HCT116 (cell line): ENCODE results near the gene HIVEP3. TPM values are rescaled to one million over a fixed set of nuclear protein-coding genes. Genes with fewer than 3 reads are reported as not detected.

Experiments used
- ATAC-seq: fragments of 200-7000 bp; cut with Tn5 transposase; 2 replicates; pipeline ENCODE4 v1.9.1; 2020; ENCODE audit warnings: mild to moderate bottlenecking, moderate library complexity
- BruUV-seq: library from RNA; stranded (reverse); fragments of 400-500 nt; replicated peaks from 2 replicates; lab custom pipeline; 2021; lab: Mats Ljungman, UMichigan
- CTCF ChIA-PET: fragments of 300-600 bp; sonication (Branson Sonifier 250); formaldehyde crosslinking; loops from one replicate; lab custom pipeline; 2021; ENCODE audit warnings: antibody characterized with exemption; lab: Charles Lee
- POLR2A ChIA-PET: fragments of 300-600, 350-600 bp; sonication (Branson Sonifier 250); formaldehyde crosslinking; loops from one replicate; lab custom pipeline; 2021; ENCODE audit warnings: antibody characterized with exemption; lab: Charles Lee
- RAD21 ChIA-PET, 2 experiments: fragments of 300-600 bp; sonication (Branson Sonifier 250); formaldehyde crosslinking; loops; one replicate each; lab custom pipeline; 2023; ENCODE audit warnings: low total read pairs in 2 of 2; ENCODE audit not compliant: uncharacterized antibody in 2 of 2, unreplicated experiment in 2 of 2, low non-redundant PET in 1 of 2; lab: Charles Lee
- DNase-seq: peaks from one replicate; pipeline ENCODE4 v3.0.0-alpha.2; 2010; ENCODE audit warnings: low read depth, low spot score
- H2AFZ ChIP-seq: fragments of 200-600 bp; shearing (Covaris generic), sonication (generic); 2 replicates; pipeline ENCODE4 v1.6.1; 2017; ENCODE audit warnings: low read depth, mixed run types, mixed read lengths, antibody characterized with exemption, low read length; ENCODE audit not compliant: poor library complexity, severe bottlenecking
- H3K27ac ChIP-seq: 2 replicates; pipeline ENCODE4 v1.5.1; 2012; ENCODE audit warnings: low read depth, low read length
- H3K27me3 ChIP-seq: fragments of 200-600 bp; sonication (generic); 2 replicates; pipeline ENCODE4 v1.6.1; 2016; ENCODE audit warnings: mixed run types, low read length, mixed read lengths; ENCODE audit not compliant: insufficient read depth
- H3K36me3 ChIP-seq, 2 experiments: fragments of 200-500 bp in 1 of 2; fragments of 200-600 bp in 1 of 2; sonication (Bioruptor generic) in 1 of 2; sonication (generic) in 1 of 2; 2 replicates each; pipeline versions ENCODE4 v1.5.1 to v1.6.1; 2014 to 2016; ENCODE audit warnings: low read length in 2 of 2, inconsistent platforms in 1 of 2, mixed read lengths in 1 of 2, mixed run types in 1 of 2; ENCODE audit not compliant: insufficient read depth in 2 of 2, control insufficient read depth in 1 of 2
- H3K4me1 ChIP-seq, 2 experiments: fragments of 200-600 bp in 1 of 2; sonication (generic) in 1 of 2; 2 replicates each; pipeline versions ENCODE4 v1.5.1 to v1.6.1; 2012 to 2017; ENCODE audit warnings: low read length in 2 of 2, inconsistent platforms in 1 of 2, mild to moderate bottlenecking in 1 of 2, mixed read lengths in 1 of 2, mixed run types in 1 of 2, moderate library complexity in 1 of 2; ENCODE audit not compliant: insufficient read depth in 2 of 2, control insufficient read depth in 1 of 2
- H3K4me2 ChIP-seq: fragments of 200-600 bp; sonication (generic); 2 replicates; pipeline ENCODE4 v1.6.1; 2017; ENCODE audit warnings: mixed run types, low read length, mixed read lengths
- H3K4me3 ChIP-seq, 2 experiments: fragments of 200-600 bp in 1 of 2; sonication (generic) in 1 of 2; replicated peaks in 1 of 2; 2 replicates each; pipeline ENCODE4 v1.5.1; 2011 to 2016; ENCODE audit warnings: low read length in 2 of 2, control low read depth in 1 of 2, low read depth in 1 of 2, mild to moderate bottlenecking in 1 of 2, mixed read lengths in 1 of 2, mixed run types in 1 of 2
- H3K79me2 ChIP-seq: fragments of 200-600 bp; sonication (generic); 2 replicates; pipeline ENCODE4 v1.6.1; 2017; ENCODE audit warnings: mild to moderate bottlenecking, mixed run types, low read length, moderate library complexity, mixed read lengths; ENCODE audit not compliant: insufficient read depth
- H3K9ac ChIP-seq: fragments of 200-600 bp; sonication (generic); 2 replicates; pipeline ENCODE4 v1.6.1; 2016; ENCODE audit warnings: low read length, mixed read lengths
- H3K9me2 ChIP-seq: fragments of 200-600 bp; sonication (generic), shearing (Covaris generic); 2 replicates; pipeline ENCODE4 v1.6.1; 2017; ENCODE audit warnings: mixed run types, mild to moderate bottlenecking, moderate library complexity; ENCODE audit not compliant: insufficient read depth
- H3K9me3 ChIP-seq, 2 experiments: fragments of 200-500 bp in 1 of 2; fragments of 200-600 bp in 1 of 2; sonication (Bioruptor generic) in 1 of 2; sonication (generic) in 1 of 2; 2 replicates each; pipeline ENCODE4 v1.6.1; 2014 to 2017; ENCODE audit warnings: low read length in 2 of 2, mixed read lengths in 2 of 2, inconsistent platforms in 1 of 2, low read depth in 1 of 2, mild to moderate bottlenecking in 1 of 2, mixed run types in 1 of 2, moderate library complexity in 1 of 2; ENCODE audit not compliant: control insufficient read depth in 1 of 2, insufficient read depth in 1 of 2
- H4K20me1 ChIP-seq: fragments of 200-600 bp; sonication (generic), shearing (Covaris generic); 2 replicates; pipeline ENCODE4 v1.6.1; 2017; ENCODE audit warnings: mixed run types, mild to moderate bottlenecking, moderate library complexity; ENCODE audit not compliant: insufficient read depth
- CEBPB ChIP-seq: IDR thresholded peaks from 2 replicates; pipeline ENCODE4 v1.6.1; 2012; ENCODE audit warnings: low read depth
- EZH2phosphoT487 ChIP-seq: fragments of 200-600 bp; IDR thresholded peaks from 2 replicates; pipeline ENCODE4 v1.6.1; 2018; ENCODE audit warnings: antibody characterized with exemption, borderline replicate concordance
- FOSL1 ChIP-seq: IDR thresholded peaks from 2 replicates; pipeline ENCODE4 v1.6.1; 2012; ENCODE audit warnings: low read depth
- POLR2A ChIP-seq: IDR thresholded peaks from 2 replicates; pipeline ENCODE4 v1.7.0; 2011; ENCODE audit warnings: borderline replicate concordance; ENCODE audit not compliant: insufficient read depth, insufficient read length; ENCODE audit errors: extremely low read depth
- SP1 ChIP-seq: IDR thresholded peaks from 2 replicates; pipeline ENCODE4 v1.6.1; 2012; ENCODE audit warnings: low read depth
- TCF7L2 ChIP-seq: IDR thresholded peaks from 2 replicates; pipeline ENCODE4 v1.7.0; 2011; ENCODE audit warnings: borderline replicate concordance, inconsistent platforms; ENCODE audit not compliant: insufficient read depth, insufficient read length; ENCODE audit errors: extremely low read depth
- ZFX ChIP-seq: fragments of 450-650 bp; IDR thresholded peaks from 2 replicates; pipeline ENCODE4 v1.6.1; 2017
- ZNF274 ChIP-seq: fragments of 200-500 bp; sonication (Bioruptor generic); IDR thresholded peaks from 2 replicates; pipeline ENCODE4 v1.6.1; 2014; ENCODE audit warnings: mild to moderate bottlenecking, low read depth, low read length, inconsistent platforms
- intact Hi-C: fragments of 100-400 bp; cut with micrococcal nuclease; formaldehyde crosslinking; loops from 2 replicates; pipeline ENCODE4 v1.10.0; 2022
- total RNA-seq: library from RNA; stranded (reverse); gene quantifications from one replicate; pipeline ENCODE4 v1.2.1, GENCODE V29; 2021; ENCODE audit not compliant: unreplicated experiment
- TF ChIP-seq, protein P1 (sequence below): IDR thresholded peaks from 2 replicates; pipeline ENCODE4 v1.6.1; 2012; ENCODE audit warnings: low read depth

The HIVEP3 gene
- total RNA-seq, 1 experiment from 2014 or later = 7.1 TPM

DNA sequence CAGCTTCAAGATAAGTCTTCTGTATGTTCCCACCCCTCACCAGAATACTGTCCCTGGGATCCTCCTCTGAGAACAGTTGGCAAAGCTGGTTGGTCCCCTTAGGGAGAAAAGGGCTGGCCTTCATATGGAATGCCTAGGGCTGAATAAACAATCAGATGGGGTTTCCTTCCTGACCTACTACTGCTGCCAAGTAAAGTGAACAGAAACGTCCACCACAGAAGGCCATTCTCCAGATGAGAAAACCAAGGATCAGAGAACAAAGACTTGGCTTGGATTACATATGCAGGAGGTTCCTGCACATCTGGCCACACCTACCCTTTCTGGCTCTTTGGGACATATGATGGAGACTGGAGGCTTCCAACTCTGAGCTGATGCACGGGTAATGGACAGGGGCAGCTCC is 194.5 kb downstream of the HIVEP3 start (continued):
- TF ChIP-seq, protein P1, sequence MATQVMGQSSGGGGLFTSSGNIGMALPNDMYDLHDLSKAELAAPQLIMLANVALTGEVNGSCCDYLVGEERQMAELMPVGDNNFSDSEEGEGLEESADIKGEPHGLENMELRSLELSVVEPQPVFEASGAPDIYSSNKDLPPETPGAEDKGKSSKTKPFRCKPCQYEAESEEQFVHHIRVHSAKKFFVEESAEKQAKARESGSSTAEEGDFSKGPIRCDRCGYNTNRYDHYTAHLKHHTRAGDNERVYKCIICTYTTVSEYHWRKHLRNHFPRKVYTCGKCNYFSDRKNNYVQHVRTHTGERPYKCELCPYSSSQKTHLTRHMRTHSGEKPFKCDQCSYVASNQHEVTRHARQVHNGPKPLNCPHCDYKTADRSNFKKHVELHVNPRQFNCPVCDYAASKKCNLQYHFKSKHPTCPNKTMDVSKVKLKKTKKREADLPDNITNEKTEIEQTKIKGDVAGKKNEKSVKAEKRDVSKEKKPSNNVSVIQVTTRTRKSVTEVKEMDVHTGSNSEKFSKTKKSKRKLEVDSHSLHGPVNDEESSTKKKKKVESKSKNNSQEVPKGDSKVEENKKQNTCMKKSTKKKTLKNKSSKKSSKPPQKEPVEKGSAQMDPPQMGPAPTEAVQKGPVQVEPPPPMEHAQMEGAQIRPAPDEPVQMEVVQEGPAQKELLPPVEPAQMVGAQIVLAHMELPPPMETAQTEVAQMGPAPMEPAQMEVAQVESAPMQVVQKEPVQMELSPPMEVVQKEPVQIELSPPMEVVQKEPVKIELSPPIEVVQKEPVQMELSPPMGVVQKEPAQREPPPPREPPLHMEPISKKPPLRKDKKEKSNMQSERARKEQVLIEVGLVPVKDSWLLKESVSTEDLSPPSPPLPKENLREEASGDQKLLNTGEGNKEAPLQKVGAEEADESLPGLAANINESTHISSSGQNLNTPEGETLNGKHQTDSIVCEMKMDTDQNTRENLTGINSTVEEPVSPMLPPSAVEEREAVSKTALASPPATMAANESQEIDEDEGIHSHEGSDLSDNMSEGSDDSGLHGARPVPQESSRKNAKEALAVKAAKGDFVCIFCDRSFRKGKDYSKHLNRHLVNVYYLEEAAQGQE = no peak
- no peak for TF ChIP-seq TCF7L2
- TF ChIP-seq EZH2phosphoT487 = no peak
- TF ChIP-seq POLR2A = no peak

DNA sequence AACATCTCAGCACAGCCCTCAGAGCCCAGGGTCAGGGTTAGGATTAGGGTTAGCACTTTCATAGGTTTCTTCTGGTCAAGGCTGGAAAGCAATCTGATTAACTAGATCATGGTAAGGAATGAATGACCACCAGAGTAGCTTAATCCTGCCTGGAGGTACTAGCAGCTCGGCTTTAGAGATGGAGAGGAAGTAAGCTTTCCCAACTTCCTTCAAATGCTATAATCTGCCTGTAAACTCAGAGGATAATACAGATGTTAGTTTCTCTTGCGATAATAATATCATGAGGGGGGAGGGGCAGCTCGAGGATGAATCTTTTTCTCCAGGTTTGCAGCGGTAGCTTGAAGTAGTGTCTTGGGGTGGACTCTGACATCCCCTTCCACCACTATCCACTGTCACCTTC is 194.9 kb downstream of the HIVEP3 start:
- no peaks in the 10 kb centered on the region for H3K9me3 ChIP-seq
- no peak overlapping the region for H3K27ac ChIP-seq
- ATAC-seq = no peak
- no peaks in the 10 kb centered on the region for H3K4me1 ChIP-seq
- intact Hi-C loops = no loop called here
- H3K9ac ChIP-seq = no peak overlapping the region
- no peak for TF ChIP-seq SP1
- no peak for TF ChIP-seq CEBPB
- no peak for TF ChIP-seq EZH2phosphoT487
- no peak for TF ChIP-seq ZNF274
- TF ChIP-seq FOSL1 = no peak
- no peak for TF ChIP-seq ZFX
- TF ChIP-seq, protein P1 = no peak
- H3K4me2 ChIP-seq = no peak overlapping the region
- no peaks in the 10 kb centered on the region for H3K36me3 ChIP-seq
- ChIA-PET POLR2A (no interaction called here), RAD21 (no interaction called here), CTCF (no interaction called here)
- DNase-seq = no peak
- BruUV-seq = no TSS peak
- H3K27me3 ChIP-seq = peaks cover 9% of the 10 kb centered on the region; the same call in 1 of the 2 replicates
- H3K79me2 ChIP-seq = no peaks in the 10 kb centered on the region
- H3K4me3 ChIP-seq = no peak overlapping the region
- no peaks in the 10 kb centered on the region for H3K9me2 ChIP-seq
- no peaks in the 10 kb centered on the region for H4K20me1 ChIP-seq
- no peak overlapping the region for H2AFZ ChIP-seq
